ENCODE measurements around the gene SH3BP4. TPM values are rescaled to one million over a fixed set of nuclear protein-coding genes. Genes with fewer than 3 reads are reported as not detected.

SH3BP4 gene
- total RNA-seq, 1 donor from 2014 or later: 67.6 TPM

DNA sequence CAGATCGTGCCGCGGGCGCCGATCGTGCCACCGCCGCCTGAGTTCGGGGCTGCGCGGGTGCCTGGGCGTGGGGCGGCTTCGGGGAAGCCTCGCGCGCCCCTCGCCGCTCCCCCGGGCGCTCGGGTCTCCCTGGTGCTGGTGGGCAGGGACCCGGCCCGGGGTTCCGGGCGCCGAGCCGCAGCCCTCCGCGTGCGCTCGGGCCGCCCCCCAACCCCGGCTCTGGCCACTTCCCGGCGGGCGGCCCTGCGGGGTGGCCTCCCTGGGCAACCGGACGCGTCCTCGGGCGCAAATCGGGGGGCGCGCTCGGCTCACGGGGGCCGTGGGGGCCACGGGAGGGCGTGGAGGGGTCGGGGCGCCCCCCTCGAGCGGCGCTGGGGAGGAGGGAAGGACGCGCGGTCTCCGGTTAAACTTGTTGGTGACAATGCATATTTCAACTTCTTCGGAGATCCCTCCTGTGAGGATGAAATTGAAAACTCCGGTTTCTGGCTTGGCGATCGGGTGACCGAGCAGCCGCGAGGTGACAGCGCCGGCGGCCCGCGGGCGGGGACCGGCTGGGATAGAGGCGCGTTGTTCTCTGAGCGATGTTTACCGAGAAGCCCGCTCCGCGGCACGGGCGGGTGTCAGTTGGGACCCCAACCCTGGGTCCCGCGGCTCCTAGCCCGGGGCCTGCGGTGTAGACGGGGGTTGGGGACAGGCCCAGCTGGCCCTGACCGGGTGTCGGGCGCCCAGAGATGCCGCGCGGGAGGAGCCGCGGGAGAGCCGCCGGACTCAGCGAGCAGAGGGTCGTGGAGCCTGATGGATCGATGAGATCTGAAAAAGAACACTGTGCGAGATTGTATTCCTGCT is 676 bp downstream of the SH3BP4 start:
- peak overlapping the region; percentile 81 for H3K4me3 ChIP-seq (ENCODE audit: low read depth, low read length)
- no peak for DNase-seq (ENCODE audit: low read depth)
- TF ChIP-seq, protein P1, sequence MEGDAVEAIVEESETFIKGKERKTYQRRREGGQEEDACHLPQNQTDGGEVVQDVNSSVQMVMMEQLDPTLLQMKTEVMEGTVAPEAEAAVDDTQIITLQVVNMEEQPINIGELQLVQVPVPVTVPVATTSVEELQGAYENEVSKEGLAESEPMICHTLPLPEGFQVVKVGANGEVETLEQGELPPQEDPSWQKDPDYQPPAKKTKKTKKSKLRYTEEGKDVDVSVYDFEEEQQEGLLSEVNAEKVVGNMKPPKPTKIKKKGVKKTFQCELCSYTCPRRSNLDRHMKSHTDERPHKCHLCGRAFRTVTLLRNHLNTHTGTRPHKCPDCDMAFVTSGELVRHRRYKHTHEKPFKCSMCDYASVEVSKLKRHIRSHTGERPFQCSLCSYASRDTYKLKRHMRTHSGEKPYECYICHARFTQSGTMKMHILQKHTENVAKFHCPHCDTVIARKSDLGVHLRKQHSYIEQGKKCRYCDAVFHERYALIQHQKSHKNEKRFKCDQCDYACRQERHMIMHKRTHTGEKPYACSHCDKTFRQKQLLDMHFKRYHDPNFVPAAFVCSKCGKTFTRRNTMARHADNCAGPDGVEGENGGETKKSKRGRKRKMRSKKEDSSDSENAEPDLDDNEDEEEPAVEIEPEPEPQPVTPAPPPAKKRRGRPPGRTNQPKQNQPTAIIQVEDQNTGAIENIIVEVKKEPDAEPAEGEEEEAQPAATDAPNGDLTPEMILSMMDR (conservative IDR thresholded peaks at IDR 0.05; ENCODE audit: low read depth, low read length): no peak

DNA sequence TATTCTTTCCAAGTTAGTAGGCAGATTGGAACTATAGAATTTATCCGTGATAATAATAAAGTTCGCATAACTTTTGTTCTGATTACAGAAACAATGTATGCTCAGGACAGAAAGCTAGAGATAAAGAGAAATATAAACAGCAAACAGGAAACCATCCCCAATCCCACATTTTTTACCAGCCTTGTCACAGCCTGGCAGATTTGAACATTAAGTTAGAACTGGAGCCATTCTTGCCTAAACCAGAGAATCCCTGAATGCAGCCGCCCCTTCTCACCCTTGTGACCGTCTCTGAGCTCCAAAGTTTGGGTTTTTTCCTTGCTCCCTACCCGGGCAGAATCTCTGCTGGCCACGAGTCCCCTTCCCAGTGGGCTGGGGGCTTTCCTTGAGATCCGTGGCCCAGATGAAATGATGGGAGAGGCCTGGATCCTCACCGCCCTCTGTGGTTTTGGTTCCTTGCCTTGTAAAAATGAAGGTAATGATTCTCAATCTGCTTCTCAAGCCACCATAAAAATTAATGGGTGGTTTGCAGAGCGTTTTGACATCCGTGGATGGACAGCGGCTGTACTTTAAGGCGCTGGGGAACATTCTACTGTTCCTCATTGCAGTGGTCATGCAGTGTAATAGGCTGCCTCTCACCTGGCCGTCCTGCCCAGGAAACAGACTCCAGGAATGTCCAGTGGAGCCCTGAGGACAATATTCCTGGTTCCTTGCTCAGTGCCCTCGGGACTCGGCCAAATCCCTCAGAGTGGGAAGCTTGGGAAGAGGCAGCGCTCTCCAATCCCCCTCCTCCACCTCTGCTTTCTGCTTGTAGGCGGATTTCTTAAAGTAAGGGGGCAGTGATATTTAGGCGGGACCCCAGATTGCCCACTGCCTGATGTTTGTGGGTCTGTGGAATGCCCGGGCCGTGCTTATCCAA is 1.6 kb downstream of the SH3BP4 start:
- TF ChIP-seq, protein P1 (conservative IDR thresholded peaks at IDR 0.05; ENCODE audit: low read depth, low read length): no peak
- peak overlapping the region; percentile 81 for H3K4me3 ChIP-seq (ENCODE audit: low read depth, low read length)
- DNase-seq (ENCODE audit: low read depth): no peak

DNA sequence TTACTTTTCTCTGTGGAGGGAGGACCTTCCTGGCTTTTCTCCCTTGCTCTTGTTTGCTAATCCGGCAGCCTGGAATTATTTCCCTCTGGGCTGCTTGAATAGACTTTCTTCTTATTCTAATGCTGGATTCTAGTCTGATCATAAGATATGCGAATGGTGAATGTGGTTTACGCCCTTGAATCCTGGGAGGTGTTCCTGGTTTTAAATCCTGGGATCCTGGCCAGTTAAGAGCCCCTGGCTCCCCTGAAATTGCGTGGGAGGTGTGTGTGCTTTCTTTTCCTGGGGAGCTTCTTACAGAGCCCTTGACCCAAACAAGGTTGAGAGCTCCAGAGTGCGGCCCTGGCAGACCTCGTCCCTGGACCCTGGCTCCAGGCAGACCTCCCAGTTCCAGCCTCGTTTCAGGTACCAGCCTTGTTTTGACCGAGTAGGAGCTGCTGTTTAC is 2.8 kb downstream of the SH3BP4 start:
- H3K4me3 ChIP-seq (ENCODE audit: low read depth, low read length): peak overlapping the region; percentile 81
- TF ChIP-seq, protein P1 (conservative IDR thresholded peaks at IDR 0.05; ENCODE audit: low read depth, low read length): no peak
- DNase-seq (ENCODE audit: low read depth): no peak

DNA sequence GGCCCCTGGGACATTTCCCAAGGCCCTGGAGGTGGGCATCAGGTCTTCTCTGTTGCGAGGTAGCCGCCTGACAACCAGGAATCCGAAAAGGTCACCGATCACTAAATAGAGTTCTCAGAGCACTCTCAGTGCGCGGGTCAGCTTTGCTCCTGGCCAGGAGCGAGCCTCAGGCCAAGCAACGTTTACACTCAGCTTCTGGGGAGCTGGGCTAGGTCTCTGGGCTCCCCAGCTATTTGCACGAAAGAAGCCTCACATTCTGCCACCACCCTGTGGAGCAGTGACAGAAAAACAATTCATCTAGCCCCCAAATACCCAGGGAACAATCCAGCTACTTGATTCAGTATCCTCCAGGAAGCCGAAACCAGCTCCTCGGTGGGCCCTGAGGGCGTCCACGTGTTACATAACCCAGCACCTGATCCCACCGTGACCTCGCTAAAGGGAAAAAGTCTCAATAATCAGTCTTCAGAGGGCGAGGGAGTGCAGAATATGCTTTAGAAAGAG is 3.3 kb downstream of the SH3BP4 start:
- TF ChIP-seq, protein P1 (conservative IDR thresholded peaks at IDR 0.05; ENCODE audit: low read depth, low read length): no peak
- no peak for DNase-seq (ENCODE audit: low read depth)
- peak overlapping the region; percentile 81 for H3K4me3 ChIP-seq (ENCODE audit: low read depth, low read length)

DNA sequence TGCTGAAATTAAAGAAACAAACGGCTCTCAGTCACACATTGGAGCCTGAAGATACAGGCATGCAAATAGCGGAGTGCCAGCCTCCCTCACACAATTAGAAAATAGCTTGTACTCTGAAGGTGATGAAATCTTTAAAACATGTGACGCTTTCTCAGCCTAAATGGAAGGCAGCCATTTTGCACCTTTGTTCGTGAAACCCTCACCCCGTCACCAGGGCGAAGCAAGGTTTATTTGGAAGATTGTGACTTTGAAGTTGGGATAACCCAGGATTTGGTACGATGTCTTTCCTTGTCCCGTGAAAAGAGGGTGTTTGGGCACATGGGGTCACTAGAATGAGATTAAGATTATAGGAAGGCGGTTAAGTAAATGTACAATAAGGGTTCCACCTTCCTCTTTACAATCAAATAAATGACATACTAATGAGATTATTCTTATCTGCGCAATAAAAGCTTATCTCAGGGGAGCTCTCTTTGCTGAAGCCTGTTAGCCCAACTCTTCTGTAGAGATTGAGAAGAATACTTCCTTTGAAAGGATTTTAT is 4.2 kb downstream of the SH3BP4 start:
- no peak for DNase-seq (ENCODE audit: low read depth)
- no peak overlapping the region for H3K4me3 ChIP-seq (ENCODE audit: low read depth, low read length)
- TF ChIP-seq, protein P1 (conservative IDR thresholded peaks at IDR 0.05; ENCODE audit: low read depth, low read length): no peak

DNA sequence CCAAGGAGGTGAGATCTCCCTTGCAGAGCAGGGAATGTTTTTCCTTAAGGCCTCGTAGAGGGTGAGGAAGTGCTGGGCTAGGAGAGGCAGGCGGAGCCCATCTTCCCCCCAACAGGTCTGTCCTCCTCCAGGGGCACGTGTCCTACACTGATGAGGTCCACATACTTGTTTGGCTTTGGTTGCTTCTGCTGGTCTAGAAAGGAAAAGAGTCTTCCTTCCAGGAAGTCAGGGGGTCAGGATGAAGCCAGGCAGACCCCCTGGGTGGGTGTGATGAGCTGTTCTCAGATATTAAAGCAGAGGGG is 6.0 kb downstream of the SH3BP4 start:
- TF ChIP-seq, protein P1 (conservative IDR thresholded peaks at IDR 0.05; ENCODE audit: low read depth, low read length): no peak
- DNase-seq (ENCODE audit: low read depth): no peak
- no peak overlapping the region for H3K4me3 ChIP-seq (ENCODE audit: low read depth, low read length)

Data from epithelial cell of proximal tubule (primary cell).